K562 (cell line): Measurements from ENCODE around the gene SLC19A1. TPM values are rescaled to one million over a fixed set of nuclear protein-coding genes. Genes with fewer than 3 reads are reported as not detected.

Experiments
- BCOR ChIP-seq: fragments of 450-650 bp; IDR thresholded peaks from 2 replicates; pipeline ENCODE4 v1.6.1; 2016
- BRD4 ChIP-seq: fragments of 200-600 bp; sonication (generic); IDR thresholded peaks from 2 replicates; pipeline ENCODE4 v1.6.1; 2017; ENCODE audit warnings: inconsistent platforms
- CTBP1 ChIP-seq: fragments of 450-650 bp; IDR thresholded peaks from 2 replicates; pipeline ENCODE4 v1.6.1; 2016; ENCODE audit warnings: borderline replicate concordance
- DDX20 ChIP-seq: fragments of 450-650 bp; IDR thresholded peaks from 2 replicates; pipeline ENCODE4 v1.6.1; 2016; ENCODE audit warnings: missing genetic modification characterization, low read depth, mild to moderate bottlenecking, missing compliant biosample characterization, moderate library complexity
- ETV5 ChIP-seq: sonication (generic); formaldehyde crosslinking; IDR thresholded peaks from 2 replicates; pipeline ENCODE4 v1.4.0; 2020; ENCODE audit warnings: low read depth, mild to moderate bottlenecking, missing genetic modification reagents
- FOXA3 ChIP-seq, 2 experiments: fragments of 450-650 bp in 1 of 2; sonication (generic) in 1 of 2; formaldehyde crosslinking; IDR thresholded peaks in 1 of 2; conservative IDR thresholded peaks in 1 of 2; 2 replicates each; pipeline versions ENCODE4 v1.4.0 to v1.8.0; 2020 to 2022; ENCODE audit warnings: mild to moderate bottlenecking in 2 of 2, missing genetic modification reagents in 1 of 2
- HDGF ChIP-seq: fragments of 450-650 bp; IDR thresholded peaks from 2 replicates; pipeline ENCODE4 v1.6.1; 2016
- HNRNPL ChIP-seq: fragments of 200-400 bp; formaldehyde crosslinking; IDR thresholded peaks from 2 replicates; pipeline ENCODE4 v1.6.1; 2017; ENCODE audit warnings: low read depth, mild to moderate bottlenecking, low read length
- KLF10 ChIP-seq: fragments of 250-450 bp; sonication (Bioruptor Pico); IDR thresholded peaks from 2 replicates; pipeline ENCODE4 v1.6.1; 2021; ENCODE audit warnings: matching md5 sums
- PTBP1 ChIP-seq: fragments of 200-400 bp; formaldehyde crosslinking; IDR thresholded peaks from 2 replicates; pipeline ENCODE4 v1.6.1; 2017; ENCODE audit warnings: low read depth, low read length
- RNF2 ChIP-seq: sonication (generic); IDR thresholded peaks from 2 replicates; pipeline ENCODE4 v1.6.1; 2016
- SIX5 ChIP-seq, 2 experiments: IDR thresholded peaks; 2 replicates each; pipeline ENCODE4 v1.6.1; 2011; ENCODE audit warnings: low read length in 2 of 2, borderline replicate concordance in 1 of 2, low read depth in 1 of 2, mild to moderate bottlenecking in 1 of 2, moderate library complexity in 1 of 2; ENCODE audit not compliant: insufficient read depth in 1 of 2
- SLC30A9 ChIP-seq: fragments of 250-450 bp; sonication (Bioruptor Pico); IDR thresholded peaks from 2 replicates; pipeline ENCODE4 v1.8.0; 2022; ENCODE audit warnings: mild to moderate bottlenecking, moderate library complexity
- TSC22D4 ChIP-seq: fragments of 450-650 bp; IDR thresholded peaks from 2 replicates; pipeline ENCODE4 v1.6.1; 2016; ENCODE audit warnings: missing genetic modification characterization, missing biosample characterization, control low read depth
- ZC3H8 ChIP-seq: fragments of 450-650 bp; IDR thresholded peaks from 2 replicates; pipeline ENCODE4 v1.6.1; 2017
- ZNF165 ChIP-seq: fragments of 250-450 bp; sonication (Bioruptor Pico); IDR thresholded peaks from 2 replicates; pipeline ENCODE4 v1.4.0; 2020; ENCODE audit warnings: borderline replicate concordance
- ZNF41 ChIP-seq: fragments of 250-450 bp; sonication (Bioruptor Pico); conservative IDR thresholded peaks from 2 replicates; pipeline ENCODE4 v1.4.0; 2020; ENCODE audit warnings: mild to moderate bottlenecking
- ZNF696 ChIP-seq: fragments of 250-450 bp; sonication (Bioruptor Pico); conservative IDR thresholded peaks from 2 replicates; pipeline ENCODE4 v1.4.0; 2020; ENCODE audit warnings: mild to moderate bottlenecking, moderate library complexity
- polyA plus RNA-seq, 8 experiments: library from polyadenylated mRNA; depleted of rRNA in 4 of 8; stranded (reverse) in 5 of 8; unstranded in 3 of 8; fragments of >200 nt; fragmentation: Nextera tagmentation in 2 of 8; fragmentation: Illumina TruSeq in 1 of 8; extraction: Ambion mirVana in 2 of 8; extraction: Trizol in 1 of 8; gene quantifications; 2 replicates each; pipeline versions ENCODE4 v1.2.1 to v1.2.3, GENCODE V29; 2011 to 2014; ENCODE audit warnings: inconsistent platforms in 1 of 8, missing spikeins in 1 of 8
- total RNA-seq, 7 experiments: library from RNA; depleted of rRNA in 6 of 7; stranded (reverse); fragments of >200 nt in 6 of 7; fragmentation: Illumina TruSeq in 2 of 7; extraction: Trizol in 2 of 7; gene quantifications; 2 replicates each; pipeline versions ENCODE4 v1.2.1 to v1.2.3, GENCODE V29; 2011 to 2021; ENCODE audit warnings: low replicate concordance in 1 of 7
- TF ChIP-seq, protein P1 (sequence below): fragments of 450-650 bp; formaldehyde crosslinking; IDR thresholded peaks from 2 replicates; pipeline ENCODE4 v1.4.0; 2020; ENCODE audit warnings: mild to moderate bottlenecking
- TF ChIP-seq, protein P2 (sequence below): fragments of 450-650 bp; IDR thresholded peaks from 2 replicates; pipeline ENCODE4 v1.6.1; 2018; ENCODE audit warnings: mild to moderate bottlenecking, low read depth; ENCODE audit not compliant: partially characterized antibody
- TF ChIP-seq, protein P3 (sequence below): fragments of 450-650 bp; IDR thresholded peaks from 2 replicates; pipeline ENCODE4 v1.7.0; 2016; ENCODE audit warnings: borderline replicate concordance
- TF ChIP-seq, protein P4 (sequence below), 2 experiments: fragments of 450-650 bp; IDR thresholded peaks; 2 replicates each; pipeline ENCODE4 v1.6.1; 2016

The SLC19A1 gene
- total and polyA plus RNA-seq, 9 of the 15 experiments (the other 6 are each of a cell fraction or from before 2014, with no cell fraction given) = 0.65 to 88.7 (median 12.0) TPM

DNA sequence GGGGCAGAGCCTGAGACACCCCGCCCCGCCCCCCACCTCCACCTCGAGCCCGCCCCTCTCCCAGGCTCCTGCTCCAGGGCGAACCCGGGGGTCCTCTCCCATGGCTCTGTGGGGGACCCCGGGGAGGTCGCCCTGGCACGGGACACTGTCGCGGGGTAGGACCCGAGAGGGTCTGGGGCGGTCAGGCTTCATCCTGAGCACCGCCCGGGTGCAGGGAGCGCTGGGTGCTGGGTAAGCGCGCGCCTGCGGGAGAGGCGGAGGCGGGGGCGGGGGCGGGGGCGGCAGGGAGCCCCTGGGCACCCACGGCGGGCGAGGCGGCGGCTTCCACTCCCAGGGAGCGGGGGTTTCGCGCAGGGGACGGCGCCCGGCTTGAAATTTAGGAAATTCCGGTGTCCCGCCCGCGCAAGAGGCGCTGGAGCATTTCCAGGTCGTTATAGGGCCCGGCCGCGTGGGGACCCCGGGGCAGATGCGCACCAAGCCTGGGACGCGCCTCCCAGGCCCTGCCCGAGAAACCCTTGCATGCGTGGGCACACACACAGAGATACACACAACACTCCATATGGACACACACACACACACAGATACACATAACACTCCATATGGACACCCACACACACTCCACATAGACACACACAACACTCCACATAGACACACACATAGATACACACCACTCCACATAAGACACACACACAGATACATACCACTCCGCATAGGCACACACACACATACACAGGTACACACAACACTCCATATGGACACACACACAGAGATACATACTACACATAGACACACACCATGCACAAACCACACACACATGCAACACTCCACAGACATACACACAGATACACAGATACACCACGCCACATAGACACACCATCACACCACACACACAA, 48.7 kb upstream of the SLC19A1 start (continued):
- TF ChIP-seq HNRNPL (no peak), ZNF41 (CRISPR knock-in tag) (no peak), ETV5 (CRISPR knock-in tag) (no peak), TSC22D4 (peak; percentile 98), ZNF696 (CRISPR knock-in tag) (no peak), BRD4 (peak; percentile 49; the same call in 1 of the 2 replicates), ZNF165 (CRISPR knock-in tag) (no peak), DDX20 (no peak), RNF2 (no peak), HDGF (peak; percentile 99), SIX5 (IDR thresholded peaks at IDR 0.05; ENCODE audit: borderline replicate concordance in 1 of 2, insufficient read depth in 1 of 2, low read depth in 1 of 2, low read length in 2 of 2) (no peak), ZC3H8 (peak; percentile 82; the same call in 1 of the 2 replicates), BCOR (peak; percentile 82), SLC30A9 (no peak), KLF10 (no peak), PTBP1 (no peak), CTBP1 (peak; percentile 61), FOXA3 (CRISPR knock-in tag; conservative IDR thresholded peaks at IDR 0.05 in 1 of 2, IDR thresholded peaks at IDR 0.05 in 1 of 2) (peak in 1 of 2 experiments; percentile 57; a peak in 1 of 4 replicates)
- TF ChIP-seq, protein P1, sequence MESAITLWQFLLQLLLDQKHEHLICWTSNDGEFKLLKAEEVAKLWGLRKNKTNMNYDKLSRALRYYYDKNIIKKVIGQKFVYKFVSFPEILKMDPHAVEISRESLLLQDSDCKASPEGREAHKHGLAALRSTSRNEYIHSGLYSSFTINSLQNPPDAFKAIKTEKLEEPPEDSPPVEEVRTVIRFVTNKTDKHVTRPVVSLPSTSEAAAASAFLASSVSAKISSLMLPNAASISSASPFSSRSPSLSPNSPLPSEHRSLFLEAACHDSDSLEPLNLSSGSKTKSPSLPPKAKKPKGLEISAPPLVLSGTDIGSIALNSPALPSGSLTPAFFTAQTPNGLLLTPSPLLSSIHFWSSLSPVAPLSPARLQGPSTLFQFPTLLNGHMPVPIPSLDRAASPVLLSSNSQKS (CRISPR knock-in tag) = no peak
- TF ChIP-seq, protein P2, sequence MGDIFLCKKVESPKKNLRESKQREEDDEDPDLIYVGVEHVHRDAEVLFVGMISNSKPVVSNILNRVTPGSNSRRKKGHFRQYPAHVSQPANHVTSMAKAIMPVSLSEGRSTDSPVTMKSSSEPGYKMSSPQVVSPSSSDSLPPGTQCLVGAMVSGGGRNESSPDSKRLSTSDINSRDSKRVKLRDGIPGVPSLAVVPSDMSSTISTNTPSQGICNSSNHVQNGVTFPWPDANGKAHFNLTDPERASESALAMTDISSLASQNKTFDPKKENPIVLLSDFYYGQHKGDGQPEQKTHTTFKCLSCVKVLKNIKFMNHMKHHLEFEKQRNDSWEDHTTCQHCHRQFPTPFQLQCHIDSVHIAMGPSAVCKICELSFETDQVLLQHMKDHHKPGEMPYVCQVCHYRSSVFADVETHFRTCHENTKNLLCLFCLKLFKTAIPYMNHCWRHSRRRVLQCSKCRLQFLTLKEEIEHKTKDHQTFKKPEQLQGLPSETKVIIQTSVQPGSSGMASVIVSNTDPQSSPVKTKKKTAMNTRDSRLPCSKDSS = peak; percentile 33
- TF ChIP-seq, protein P3, sequence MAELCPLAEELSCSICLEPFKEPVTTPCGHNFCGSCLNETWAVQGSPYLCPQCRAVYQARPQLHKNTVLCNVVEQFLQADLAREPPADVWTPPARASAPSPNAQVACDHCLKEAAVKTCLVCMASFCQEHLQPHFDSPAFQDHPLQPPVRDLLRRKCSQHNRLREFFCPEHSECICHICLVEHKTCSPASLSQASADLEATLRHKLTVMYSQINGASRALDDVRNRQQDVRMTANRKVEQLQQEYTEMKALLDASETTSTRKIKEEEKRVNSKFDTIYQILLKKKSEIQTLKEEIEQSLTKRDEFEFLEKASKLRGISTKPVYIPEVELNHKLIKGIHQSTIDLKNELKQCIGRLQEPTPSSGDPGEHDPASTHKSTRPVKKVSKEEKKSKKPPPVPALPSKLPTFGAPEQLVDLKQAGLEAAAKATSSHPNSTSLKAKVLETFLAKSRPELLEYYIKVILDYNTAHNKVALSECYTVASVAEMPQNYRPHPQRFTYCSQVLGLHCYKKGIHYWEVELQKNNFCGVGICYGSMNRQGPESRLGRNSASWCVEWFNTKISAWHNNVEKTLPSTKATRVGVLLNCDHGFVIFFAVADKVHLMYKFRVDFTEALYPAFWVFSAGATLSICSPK = peak; percentile 93; the same call in 1 of the 2 replicates
- TF ChIP-seq, protein P4, sequence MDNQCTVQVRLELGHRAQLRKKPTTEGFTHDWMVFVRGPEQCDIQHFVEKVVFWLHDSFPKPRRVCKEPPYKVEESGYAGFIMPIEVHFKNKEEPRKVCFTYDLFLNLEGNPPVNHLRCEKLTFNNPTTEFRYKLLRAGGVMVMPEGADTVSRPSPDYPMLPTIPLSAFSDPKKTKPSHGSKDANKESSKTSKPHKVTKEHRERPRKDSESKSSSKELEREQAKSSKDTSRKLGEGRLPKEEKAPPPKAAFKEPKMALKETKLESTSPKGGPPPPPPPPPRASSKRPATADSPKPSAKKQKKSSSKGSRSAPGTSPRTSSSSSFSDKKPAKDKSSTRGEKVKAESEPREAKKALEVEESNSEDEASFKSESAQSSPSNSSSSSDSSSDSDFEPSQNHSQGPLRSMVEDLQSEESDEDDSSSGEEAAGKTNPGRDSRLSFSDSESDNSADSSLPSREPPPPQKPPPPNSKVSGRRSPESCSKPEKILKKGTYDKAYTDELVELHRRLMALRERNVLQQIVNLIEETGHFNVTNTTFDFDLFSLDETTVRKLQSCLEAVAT (IDR thresholded peaks at IDR 0.05) = peak; percentile 66 to 82; a peak in 3 of 4 replicates
